Neural crest cell (in vitro differentiated cells): ENCODE data around the gene CDK5RAP2. TPM values are rescaled to one million over a fixed set of nuclear protein-coding genes. Genes with fewer than 3 reads are reported as not detected.
A peak's percentile ranks its signal among the peaks of the same experiment; 100 is the strongest.

ENCODE experiments used
- DNase-seq: peaks from one replicate; pipeline ENCODE4 v3.0.0; 2021; ENCODE audit warnings: low read depth, mixed read lengths, low spot score
- H3K27ac Mint-ChIP-seq: one replicate; pipeline ENCODE4 v1.8.0; 2021; ENCODE audit warnings: mild to moderate bottlenecking, mixed read lengths; ENCODE audit not compliant: unreplicated experiment
- H3K27me3 Mint-ChIP-seq: 2 replicates; pipeline ENCODE4 v1.8.0; 2021; ENCODE audit warnings: low read depth, mild to moderate bottlenecking, mixed read lengths
- H3K36me3 Mint-ChIP-seq: 2 replicates; pipeline ENCODE4 v1.8.0; 2021; ENCODE audit warnings: low read depth, mild to moderate bottlenecking, mixed read lengths
- H3K4me1 Mint-ChIP-seq: 2 replicates; pipeline ENCODE4 v1.8.0; 2021; ENCODE audit warnings: mixed read lengths
- H3K4me3 Mint-ChIP-seq: one replicate; pipeline ENCODE4 v1.8.0; 2021; ENCODE audit warnings: mild to moderate bottlenecking, mixed read lengths
- H3K9me3 Mint-ChIP-seq: 2 replicates; pipeline ENCODE4 v1.8.0; 2021; ENCODE audit warnings: mixed read lengths
- total RNA-seq: library from RNA; stranded (reverse); gene quantifications from 2 replicates; pipeline ENCODE4 v1.2.1, GENCODE V29; 2021
- TF ChIP-seq, protein P1 (sequence below): fragments of 200-600 bp; sonication (generic); conservative IDR thresholded peaks from 2 replicates; pipeline ENCODE4 v1.5.0; 2021; ENCODE audit warnings: antibody characterized with exemption, mild to moderate bottlenecking

Gene CDK5RAP2
- total RNA-seq, 1 donor from 2014 or later = 116 TPM

DNA sequence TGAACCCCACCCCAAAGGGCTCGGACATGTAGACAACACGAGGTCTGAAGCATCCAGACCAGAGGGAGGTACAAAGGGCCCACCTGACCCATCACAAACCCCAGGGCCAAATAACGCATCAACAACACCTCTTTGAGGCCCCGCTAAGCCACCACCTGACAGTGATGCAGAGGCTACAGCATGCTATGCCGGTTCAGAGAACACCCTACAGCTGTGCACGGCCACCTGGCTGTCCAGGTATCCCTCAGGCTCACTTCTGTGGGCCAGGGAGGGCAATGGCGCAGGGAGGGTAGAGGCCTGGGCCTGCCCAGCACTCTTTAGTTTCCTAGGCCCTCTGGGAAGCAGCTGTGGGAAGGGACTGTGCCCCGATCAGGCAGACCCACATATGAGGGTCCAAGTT is 190.1 kb downstream of the CDK5RAP2 start:
- TF ChIP-seq, protein P1, sequence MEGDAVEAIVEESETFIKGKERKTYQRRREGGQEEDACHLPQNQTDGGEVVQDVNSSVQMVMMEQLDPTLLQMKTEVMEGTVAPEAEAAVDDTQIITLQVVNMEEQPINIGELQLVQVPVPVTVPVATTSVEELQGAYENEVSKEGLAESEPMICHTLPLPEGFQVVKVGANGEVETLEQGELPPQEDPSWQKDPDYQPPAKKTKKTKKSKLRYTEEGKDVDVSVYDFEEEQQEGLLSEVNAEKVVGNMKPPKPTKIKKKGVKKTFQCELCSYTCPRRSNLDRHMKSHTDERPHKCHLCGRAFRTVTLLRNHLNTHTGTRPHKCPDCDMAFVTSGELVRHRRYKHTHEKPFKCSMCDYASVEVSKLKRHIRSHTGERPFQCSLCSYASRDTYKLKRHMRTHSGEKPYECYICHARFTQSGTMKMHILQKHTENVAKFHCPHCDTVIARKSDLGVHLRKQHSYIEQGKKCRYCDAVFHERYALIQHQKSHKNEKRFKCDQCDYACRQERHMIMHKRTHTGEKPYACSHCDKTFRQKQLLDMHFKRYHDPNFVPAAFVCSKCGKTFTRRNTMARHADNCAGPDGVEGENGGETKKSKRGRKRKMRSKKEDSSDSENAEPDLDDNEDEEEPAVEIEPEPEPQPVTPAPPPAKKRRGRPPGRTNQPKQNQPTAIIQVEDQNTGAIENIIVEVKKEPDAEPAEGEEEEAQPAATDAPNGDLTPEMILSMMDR = no peak
- peaks cover 4% of the 10 kb centered on the region for H3K4me1 Mint-ChIP-seq
- DNase-seq = no peak
- no peak overlapping the region for H3K27ac Mint-ChIP-seq
- H3K27me3 Mint-ChIP-seq = no peaks in the 10 kb centered on the region
- H3K9me3 Mint-ChIP-seq = no peaks in the 10 kb centered on the region
- peaks cover 16% of the 10 kb centered on the region for H3K36me3 Mint-ChIP-seq
- no peak overlapping the region for H3K4me3 Mint-ChIP-seq

DNA sequence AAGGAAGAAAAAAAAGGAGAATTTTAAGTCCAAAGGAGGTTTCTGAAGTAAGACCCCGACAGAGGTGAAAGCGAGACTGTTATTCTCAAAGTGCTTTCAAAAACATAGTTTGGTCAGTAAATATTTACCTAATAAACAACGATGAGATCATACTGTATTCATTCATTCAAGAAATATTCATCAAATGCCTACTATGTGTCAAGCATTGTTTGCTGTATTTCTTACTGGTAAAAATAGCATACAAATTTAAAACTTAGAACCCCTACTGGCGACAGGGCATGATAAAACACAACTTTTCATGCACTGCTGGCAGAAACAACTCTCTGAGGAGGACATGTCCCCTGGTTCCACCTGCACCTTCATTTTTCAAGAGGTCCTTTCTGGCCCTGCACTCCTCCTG is 190.7 kb downstream of the CDK5RAP2 start:
- H3K27me3 Mint-ChIP-seq = no peaks in the 10 kb centered on the region
- no peak for DNase-seq
- H3K9me3 Mint-ChIP-seq = no peaks in the 10 kb centered on the region
- TF ChIP-seq, protein P1 = no peak
- H3K4me1 Mint-ChIP-seq = peaks cover 10% of the 10 kb centered on the region
- H3K27ac Mint-ChIP-seq = no peak overlapping the region
- H3K4me3 Mint-ChIP-seq = no peak overlapping the region
- peaks cover 16% of the 10 kb centered on the region for H3K36me3 Mint-ChIP-seq

DNA sequence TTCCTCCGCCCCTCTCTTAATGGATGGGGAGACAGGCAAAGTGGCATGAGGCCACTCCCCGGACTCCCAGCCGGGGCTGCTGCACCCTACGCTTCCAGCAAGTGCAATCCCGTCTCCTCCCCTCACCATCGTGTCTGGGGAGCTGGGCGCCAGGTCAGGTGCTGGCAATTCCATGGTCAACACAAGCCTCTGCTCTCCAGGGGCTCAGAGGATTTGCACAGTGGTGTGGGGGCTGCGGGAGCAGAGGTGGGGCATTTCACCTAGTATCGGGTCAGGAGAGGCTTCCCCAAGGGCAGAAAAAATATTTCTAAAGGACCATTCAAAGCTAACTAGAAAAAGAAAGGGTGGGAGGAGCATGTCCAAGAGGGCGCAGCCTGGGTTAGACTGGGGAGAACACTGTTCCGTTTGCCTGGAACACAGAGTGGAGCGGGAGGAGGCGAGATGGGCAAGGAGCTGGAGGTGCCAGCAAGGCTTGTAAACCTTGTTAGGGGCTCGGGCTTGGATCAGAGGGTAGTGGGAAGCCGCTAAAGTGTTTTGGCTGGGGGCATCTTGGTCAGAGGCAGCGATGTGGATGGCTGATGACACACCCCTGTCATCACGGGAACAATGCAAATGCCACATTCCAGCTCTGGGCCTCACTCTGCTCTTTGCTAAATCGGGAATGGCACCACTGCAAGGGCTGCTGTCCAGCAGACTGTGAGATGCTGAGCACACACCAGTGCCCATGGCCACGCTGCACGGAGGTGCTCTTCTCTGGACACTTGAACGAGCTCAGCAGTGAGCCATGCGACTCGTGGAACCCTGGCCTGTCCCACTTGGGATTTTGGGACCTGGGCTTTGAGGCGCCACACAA is 191.7 kb downstream of the CDK5RAP2 start:
- Mint-ChIP-seq H3K4me3 (no peak overlapping the region), H3K9me3 (no peaks in the 10 kb centered on the region), H3K27ac (peak overlapping the region; percentile 84), H3K36me3 (peaks cover 13% of the 10 kb centered on the region), H3K4me1 (peaks cover 17% of the 10 kb centered on the region), H3K27me3 (no peaks in the 10 kb centered on the region)
- TF ChIP-seq, protein P1 = no peak
- DNase-seq = no peak

DNA sequence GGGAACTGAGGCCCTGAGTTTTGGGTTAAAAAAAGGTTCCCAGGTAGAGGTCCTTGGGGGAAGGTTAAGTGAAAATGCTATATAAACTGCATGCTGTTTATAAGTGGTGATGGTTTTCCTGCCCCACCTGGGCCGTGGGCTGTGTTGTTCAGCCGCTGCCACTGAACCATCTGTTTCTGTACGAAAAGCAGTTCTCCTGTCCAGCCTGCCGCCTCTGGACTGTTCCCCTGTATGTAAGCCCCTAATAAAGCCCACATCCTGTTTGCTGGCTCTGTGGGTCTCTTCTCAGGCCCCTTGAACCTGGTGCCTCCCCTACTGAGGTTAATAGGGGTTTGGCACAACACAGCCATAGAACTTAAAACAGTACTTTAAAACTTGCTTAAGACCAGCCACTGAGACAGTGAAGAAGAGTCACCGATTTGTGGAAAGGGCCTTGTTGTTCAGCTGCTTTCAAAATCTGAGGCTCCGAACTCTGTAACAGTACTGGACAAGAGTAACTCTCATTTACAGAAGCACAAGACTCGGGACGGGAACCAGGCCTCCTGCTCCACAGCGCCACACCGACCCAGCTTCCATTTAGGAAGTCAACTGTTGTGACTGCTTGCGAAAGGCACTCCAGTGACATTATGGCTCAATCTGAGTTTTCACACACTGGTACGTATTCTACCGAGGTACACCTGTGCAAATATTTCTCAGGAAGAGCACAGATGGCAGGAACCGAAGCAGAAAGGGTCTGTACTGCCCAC is 192.5 kb downstream of the CDK5RAP2 start:
- Mint-ChIP-seq H3K4me1 (peaks cover 17% of the 10 kb centered on the region), H3K36me3 (peaks cover 5% of the 10 kb centered on the region), H3K27me3 (no peaks in the 10 kb centered on the region), H3K27ac (no peak overlapping the region), H3K4me3 (no peak overlapping the region), H3K9me3 (no peaks in the 10 kb centered on the region)
- TF ChIP-seq, protein P1 = no peak
- DNase-seq = no peak

DNA sequence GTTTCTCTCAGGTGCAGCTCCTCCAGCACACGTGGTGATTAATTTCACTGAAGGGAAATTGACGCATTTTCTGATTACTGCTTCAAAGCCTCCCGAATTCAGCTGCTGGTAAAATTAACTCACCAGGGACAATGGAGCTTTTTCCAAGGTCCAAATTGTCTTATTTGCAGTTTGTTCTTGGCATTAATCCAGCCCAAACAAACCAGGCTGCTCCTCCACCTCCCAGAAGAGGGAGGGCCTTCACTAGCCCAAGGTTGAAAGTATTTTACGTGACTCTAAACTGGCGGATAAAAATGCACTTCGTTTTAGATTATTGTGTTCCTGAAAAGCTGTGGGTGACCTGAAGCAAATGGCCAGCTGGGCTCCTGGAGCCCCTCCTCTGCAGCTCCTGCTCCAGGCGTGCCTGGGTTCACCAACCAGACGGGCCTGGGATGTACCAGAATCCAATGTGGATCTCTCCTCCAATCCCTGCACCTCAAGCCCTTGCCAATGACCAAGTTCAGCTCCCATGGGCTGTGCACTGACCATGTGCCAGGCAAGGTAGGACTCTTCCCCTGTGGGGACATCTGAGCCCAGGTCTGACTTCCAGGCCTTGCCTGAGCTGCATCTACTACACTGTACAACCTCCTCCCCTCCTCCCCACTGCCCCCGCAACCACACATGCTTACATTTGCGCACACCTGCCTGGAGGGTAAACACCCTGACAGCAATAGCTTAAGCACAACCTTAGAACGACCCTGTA is 193.4 kb downstream of the CDK5RAP2 start:
- H3K4me3 Mint-ChIP-seq = no peak overlapping the region
- TF ChIP-seq, protein P1 = no peak
- peaks cover 3% of the 10 kb centered on the region for H3K27me3 Mint-ChIP-seq
- H3K4me1 Mint-ChIP-seq = peaks cover 17% of the 10 kb centered on the region
- H3K36me3 Mint-ChIP-seq = no peaks in the 10 kb centered on the region
- DNase-seq = no peak
- H3K9me3 Mint-ChIP-seq = no peaks in the 10 kb centered on the region
- no peak overlapping the region for H3K27ac Mint-ChIP-seq
